Choroid plexus epithelial cell (primary cell): Measurements from ENCODE around the gene ZNF652.

ENCODE experiments used
- DNase-seq: peaks from one replicate; pipeline ENCODE4 v3.0.0-alpha.2; 2010; ENCODE audit warnings: low read depth
- H3K4me3 ChIP-seq: 2 replicates; pipeline ENCODE4 v1.5.1; 2011; ENCODE audit warnings: low read depth, mild to moderate bottlenecking, control low read depth, low read length, moderate library complexity
- CTCF ChIP-seq: conservative IDR thresholded peaks from 2 replicates; pipeline ENCODE4 v1.5.1; 2011; ENCODE audit warnings: low read depth, mild to moderate bottlenecking, control low read depth, inconsistent platforms, low read length, moderate library complexity

The ZNF652 gene

GRCh38 chr17:49386373-49386772 lies 24.3 kb upstream of the ZNF652 start:
- H3K4me3 ChIP-seq, result no peak overlapping the region
- no peak for TF ChIP-seq CTCF
- DNase-seq, result no peak

- no peak for TF ChIP-seq CTCF
- H3K4me3 ChIP-seq, result no peak overlapping the region
- DNase-seq, result no peak
Measured at GRCh38 chr17:49384951-49385350, 22.9 kb upstream of the ZNF652 start.

DNA sequence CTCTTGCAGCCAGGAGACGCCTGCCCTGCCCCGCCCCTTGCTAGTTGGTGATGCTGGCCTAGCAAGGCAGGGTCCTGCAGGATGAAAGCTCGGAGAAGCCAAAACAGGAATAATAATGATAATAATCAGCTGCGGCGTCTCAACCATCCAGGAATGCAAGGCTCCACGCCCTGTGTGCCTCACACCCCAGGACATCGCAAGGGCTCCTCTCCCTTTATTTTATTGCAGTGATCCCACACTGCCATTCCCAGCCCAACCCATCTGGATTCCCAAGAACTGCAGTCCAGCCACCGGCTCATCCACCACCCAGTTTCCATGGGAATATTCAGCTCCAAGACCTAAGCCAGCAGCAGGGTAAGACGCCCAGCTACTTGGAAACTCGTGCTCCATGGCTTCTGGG lies 21.0 kb upstream of the ZNF652 start:
- no peak overlapping the region for H3K4me3 ChIP-seq
- no peak for TF ChIP-seq CTCF
- DNase-seq, result no peak

- DNase-seq, result no peak
- TF ChIP-seq CTCF, result no peak
- no peak overlapping the region for H3K4me3 ChIP-seq
Measured at GRCh38 chr17:49382556-49382955, 20.5 kb upstream of the ZNF652 start.

DNA sequence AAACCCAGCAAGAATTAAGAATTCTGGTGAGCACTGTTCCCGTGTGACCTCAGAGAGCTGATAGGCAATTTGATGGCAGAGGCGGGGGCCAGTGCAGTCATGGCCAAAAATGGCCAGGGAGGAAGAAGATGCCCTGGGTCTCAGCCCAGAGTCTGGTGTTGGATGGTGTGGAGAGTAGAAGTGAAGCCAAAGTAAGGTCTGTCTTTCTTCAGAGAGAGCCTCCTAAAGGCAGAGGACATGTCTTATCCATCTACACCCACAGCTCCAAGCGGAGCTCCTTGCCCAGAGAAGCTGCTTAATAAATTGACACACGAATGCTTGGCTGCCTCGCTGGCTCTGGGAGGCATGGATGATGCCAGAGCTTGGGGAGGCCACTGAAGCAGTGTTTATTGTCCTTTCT lies 19.7 kb upstream of the ZNF652 start:
- no peak for DNase-seq
- no peak overlapping the region for H3K4me3 ChIP-seq
- TF ChIP-seq CTCF, result no peak

DNA sequence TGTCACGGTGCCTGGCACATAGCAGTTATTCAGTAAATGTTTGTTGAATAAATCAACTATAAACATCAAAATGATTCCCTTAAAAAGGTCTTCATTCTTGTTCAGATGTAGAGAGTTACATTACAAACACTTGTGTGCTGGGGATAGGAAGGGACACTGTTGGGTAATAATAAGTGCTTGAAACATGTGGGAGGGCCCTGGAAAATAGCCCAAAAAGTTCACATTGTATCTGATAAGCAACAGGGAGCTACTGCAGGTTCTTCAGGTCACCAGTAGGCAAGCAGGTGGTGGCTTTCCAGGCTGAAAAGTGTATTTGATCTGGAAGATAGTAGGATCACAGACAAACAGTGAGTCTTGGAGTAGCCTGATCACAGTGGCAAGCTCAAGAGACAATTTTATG lies 19.0 kb upstream of the ZNF652 start:
- no peak for DNase-seq
- H3K4me3 ChIP-seq, result no peak overlapping the region
- no peak for TF ChIP-seq CTCF

GRCh38 chr17:49379926-49380325 lies 17.9 kb upstream of the ZNF652 start:
- no peak overlapping the region for H3K4me3 ChIP-seq
- DNase-seq, result no peak
- no peak for TF ChIP-seq CTCF
